HEK293 (cell line): ENCODE measurements around the gene STON2.
"Not testable (repeated sequence)": the region's sequence is repeated elsewhere in the genome, so short reads cannot be mapped to it uniquely, and the experiment has no call there.

ENCODE experiments used
- CTCF ChIA-PET: fragments of 350-600 bp; formaldehyde crosslinking; extraction: SDS; loops from one replicate; lab custom pipeline; 2021; ENCODE audit warnings: antibody characterized with exemption; lab: Yijun Ruan, JAX
- POLR2A ChIA-PET: fragments of 300-600 bp; formaldehyde crosslinking; extraction: SDS; loops from one replicate; lab custom pipeline; 2020; ENCODE audit warnings: antibody characterized with exemption, inconsistent platforms; lab: Yijun Ruan, JAX
- H3K27ac ChIP-seq: fragments of 200-500 bp; sonication (Bioruptor generic); 2 replicates; pipeline ENCODE4 v1.5.1; 2014; ENCODE audit warnings: low read depth, low read length, control low read depth, inconsistent platforms; ENCODE audit errors: extremely low read depth
- H3K36me3 ChIP-seq, 2 experiments: fragments of 200-500 bp in 1 of 2; sonication (Bioruptor generic) in 1 of 2; 1 replicate in 1 of 2; 2 replicates in 1 of 2; pipeline ENCODE4 v1.5.1; 2014 to 2017; ENCODE audit warnings: inconsistent platforms in 2 of 2, low read length in 2 of 2; ENCODE audit not compliant: control insufficient read depth in 2 of 2, insufficient read depth in 1 of 2
- H3K4me1 ChIP-seq: fragments of 200-500 bp; sonication (Bioruptor generic); 2 replicates; pipeline ENCODE4 v1.5.1; 2014; ENCODE audit warnings: mild to moderate bottlenecking, low read length, inconsistent platforms; ENCODE audit not compliant: control insufficient read depth, insufficient read depth
- H3K4me3 ChIP-seq: 2 replicates; pipeline ENCODE4 v1.5.1; 2011; ENCODE audit warnings: low read depth, mild to moderate bottlenecking, control low read depth, low read length, moderate library complexity
- H3K9me3 ChIP-seq: fragments of 200-500 bp; sonication (Bioruptor generic); 2 replicates; pipeline ENCODE4 v1.5.1; 2014; ENCODE audit warnings: low read depth, low read length, inconsistent platforms; ENCODE audit not compliant: control insufficient read depth, insufficient read depth
- BCL6B ChIP-seq: fragments of 450-650 bp; formaldehyde crosslinking; IDR thresholded peaks from 2 replicates; pipeline ENCODE4 v1.5.1; 2017; ENCODE audit warnings: missing biosample characterization, missing genetic modification characterization
- PRDM4 ChIP-seq: fragments of 450-650 bp; formaldehyde crosslinking; IDR thresholded peaks from 2 replicates; pipeline ENCODE4 v1.5.1; 2017; ENCODE audit warnings: missing biosample characterization, missing genetic modification characterization
- REPIN1 ChIP-seq: fragments of 450-650 bp; formaldehyde crosslinking; IDR thresholded peaks from 2 replicates; pipeline ENCODE4 v1.5.1; 2017; ENCODE audit warnings: missing biosample characterization, missing genetic modification characterization, low read depth
- ZEB2 ChIP-seq: fragments of 450-650 bp; formaldehyde crosslinking; IDR thresholded peaks from 2 replicates; pipeline ENCODE4 v1.5.1; 2016; ENCODE audit warnings: missing biosample characterization, missing genetic modification characterization
- ZFP69B ChIP-seq: fragments of 450-650 bp; formaldehyde crosslinking; IDR thresholded peaks from 2 replicates; pipeline ENCODE4 v1.5.1; 2016; ENCODE audit warnings: missing biosample characterization, missing genetic modification characterization
- ZNF2 ChIP-seq: fragments of 450-650 bp; formaldehyde crosslinking; IDR thresholded peaks from 2 replicates; pipeline ENCODE4 v1.5.1; 2016; ENCODE audit warnings: missing biosample characterization, missing genetic modification characterization
- ZNF202 ChIP-seq: fragments of 450-650 bp; formaldehyde crosslinking; IDR thresholded peaks from 2 replicates; pipeline ENCODE4 v1.5.1; 2016; ENCODE audit warnings: missing biosample characterization, missing genetic modification characterization, borderline replicate concordance
- ZNF211 ChIP-seq: fragments of 450-650 bp; formaldehyde crosslinking; IDR thresholded peaks from 2 replicates; pipeline ENCODE4 v1.5.1; 2016; ENCODE audit warnings: low read depth, missing biosample characterization, missing genetic modification characterization
- ZNF248 ChIP-seq: fragments of 450-650 bp; formaldehyde crosslinking; IDR thresholded peaks from 2 replicates; pipeline ENCODE4 v1.5.1; 2017; ENCODE audit warnings: missing biosample characterization, missing genetic modification characterization
- ZNF266 ChIP-seq: fragments of 450-650 bp; formaldehyde crosslinking; IDR thresholded peaks from 2 replicates; pipeline ENCODE4 v1.5.1; 2016; ENCODE audit warnings: missing biosample characterization, missing genetic modification characterization, low read depth
- ZNF274 ChIP-seq, 2 experiments: fragments of 200-500 bp in 1 of 2; fragments of 450-650 bp in 1 of 2; sonication (Bioruptor generic) in 1 of 2; formaldehyde crosslinking in 1 of 2; IDR thresholded peaks; 2 replicates each; pipeline versions ENCODE4 v1.5.1 to v1.6.1; 2014 to 2016; ENCODE audit warnings: borderline replicate concordance in 1 of 2, inconsistent platforms in 1 of 2, low read length in 1 of 2, missing biosample characterization in 1 of 2, missing genetic modification characterization in 1 of 2
- ZNF280D ChIP-seq: fragments of 450-650 bp; formaldehyde crosslinking; IDR thresholded peaks from 2 replicates; pipeline ENCODE4 v1.5.1; 2016; ENCODE audit warnings: missing biosample characterization, missing genetic modification characterization
- ZNF37A ChIP-seq: fragments of 450-650 bp; IDR thresholded peaks from 2 replicates; pipeline ENCODE4 v1.5.1; 2018; ENCODE audit warnings: missing biosample characterization, missing genetic modification characterization
- ZNF426 ChIP-seq: fragments of 450-650 bp; formaldehyde crosslinking; IDR thresholded peaks from 2 replicates; pipeline ENCODE4 v1.5.1; 2017; ENCODE audit warnings: missing biosample characterization, missing genetic modification characterization, mild to moderate bottlenecking, inconsistent platforms, moderate library complexity
- ZNF529 ChIP-seq: fragments of 450-650 bp; formaldehyde crosslinking; IDR thresholded peaks from 2 replicates; pipeline ENCODE4 v1.5.1; 2017; ENCODE audit warnings: missing genetic modification characterization, missing biosample characterization; ENCODE audit not compliant: insufficient replicate concordance
- ZNF623 ChIP-seq: fragments of 450-650 bp; formaldehyde crosslinking; IDR thresholded peaks from 2 replicates; pipeline ENCODE4 v1.5.1; 2016; ENCODE audit warnings: missing biosample characterization, missing genetic modification characterization

The STON2 gene

GRCh38 chr14:81430235-81430634 lies 30.1 kb upstream of the STON2 start:
- TF ChIP-seq ZNF529 (tag by site-specific recombination) (no peak), ZNF37A (tag by site-specific recombination) (no peak), ZNF211 (tag by site-specific recombination) (no peak), ZEB2 (tag by site-specific recombination) (no peak), ZNF202 (no peak), ZNF2 (tag by site-specific recombination) (no peak), ZNF248 (tag by site-specific recombination) (no peak), ZNF280D (tag by site-specific recombination) (no peak), ZFP69B (tag by site-specific recombination) (no peak), ZNF266 (tag by site-specific recombination) (no peak), PRDM4 (no peak), BCL6B (tag by site-specific recombination) (no peak), ZNF274 (IDR thresholded peaks at IDR 0.05; ENCODE audit: low read length) (no peak), ZNF274 (tag by site-specific recombination; IDR thresholded peaks at IDR 0.05; ENCODE audit: borderline replicate concordance) (no peak), REPIN1 (tag by site-specific recombination) (no peak), ZNF426 (no peak), ZNF623 (tag by site-specific recombination) (no peak)
- TF ChIP-seq, all 188 proteins: peak for 0
- Histone ChIP-seq H3K4me1 (peaks cover 14% of the 10 kb centered on the region), H3K36me3 (peaks cover 0 to 7% of the 10 kb centered on the region in 2 experiments; a peak in 1 of 3 replicates), H3K9me3 (no peaks in the 10 kb centered on the region), H3K4me3 (no peak overlapping the region), H3K27ac (no peak overlapping the region)
- CTCF ChIA-PET = no interaction called here
- POLR2A ChIA-PET = no interaction called here

GRCh38 chr14:81429749-81430148 lies 29.6 kb upstream of the STON2 start:
- CTCF ChIA-PET, H3K27ac ChIP-seq, H3K36me3 ChIP-seq, POLR2A ChIA-PET, H3K4me1 ChIP-seq, H3K4me3 ChIP-seq, H3K9me3 ChIP-seq: not testable (repeated sequence)
